HEK293T (cell line): Measurements from ENCODE around the gene CEP76.
A peak's percentile ranks its signal among the peaks of the same experiment; 100 is the strongest.

Experiments used
- CTCF ChIA-PET: fragments of 350-600 bp; formaldehyde crosslinking; extraction: SDS; loops from one replicate; lab custom pipeline; 2021; ENCODE audit warnings: antibody characterized with exemption, inconsistent platforms; lab: Yijun Ruan, JAX
- POLR2A ChIA-PET: fragments of 350-600 bp; formaldehyde crosslinking; extraction: SDS; loops from one replicate; lab custom pipeline; 2020; ENCODE audit warnings: antibody characterized with exemption, inconsistent platforms; lab: Yijun Ruan, JAX
- DNase-seq: peaks from one replicate; pipeline ENCODE4 v3.0.0; 2012; ENCODE audit warnings: mixed read lengths; ENCODE audit errors: extremely low spot score
- ARNT ChIP-seq: fragments of 450-650 bp; IDR thresholded peaks from 2 replicates; pipeline ENCODE4 v1.6.1; 2017; ENCODE audit warnings: mild to moderate bottlenecking
- BHLHE40 ChIP-seq: fragments of 450-650 bp; IDR thresholded peaks from 2 replicates; pipeline ENCODE4 v1.6.1; 2016; ENCODE audit warnings: mild to moderate bottlenecking, moderate library complexity, borderline replicate concordance
- CTBP1 ChIP-seq: fragments of 450-650 bp; IDR thresholded peaks from 2 replicates; pipeline ENCODE4 v1.6.1; 2016; ENCODE audit warnings: borderline replicate concordance
- ELF4 ChIP-seq: fragments of 450-650 bp; IDR thresholded peaks from 2 replicates; pipeline ENCODE4 v1.6.1; 2017; ENCODE audit warnings: antibody characterized with exemption
- FOXA1 ChIP-seq: fragments of 450-650 bp; IDR thresholded peaks from 2 replicates; pipeline ENCODE4 v1.6.1; 2016; ENCODE audit warnings: mild to moderate bottlenecking
- FOXK2 ChIP-seq: fragments of 450-650 bp; IDR thresholded peaks from 2 replicates; pipeline ENCODE4 v1.6.1; 2016; ENCODE audit warnings: mild to moderate bottlenecking
- FOXM1 ChIP-seq: fragments of 450-650 bp; IDR thresholded peaks from 2 replicates; pipeline ENCODE4 v1.6.1; 2017; ENCODE audit warnings: mild to moderate bottlenecking, borderline replicate concordance
- HDGF ChIP-seq: fragments of 450-650 bp; IDR thresholded peaks from 2 replicates; pipeline ENCODE4 v1.6.1; 2017; ENCODE audit warnings: antibody characterized with exemption, borderline replicate concordance
- L3MBTL2 ChIP-seq: fragments of 450-650 bp; conservative IDR thresholded peaks from 2 replicates; pipeline ENCODE4 v1.6.1; 2016; ENCODE audit warnings: mild to moderate bottlenecking
- LEF1 ChIP-seq: fragments of 450-650 bp; IDR thresholded peaks from 2 replicates; pipeline ENCODE4 v1.6.1; 2017; ENCODE audit warnings: mild to moderate bottlenecking, borderline replicate concordance
- NFRKB ChIP-seq: fragments of 450-650 bp; IDR thresholded peaks from 2 replicates; pipeline ENCODE4 v1.6.1; 2016; ENCODE audit warnings: mild to moderate bottlenecking, moderate library complexity
- PKNOX1 ChIP-seq: fragments of 450-650 bp; IDR thresholded peaks from 2 replicates; pipeline ENCODE4 v1.6.1; 2016
- SP1 ChIP-seq: fragments of 450-650 bp; IDR thresholded peaks from 2 replicates; pipeline ENCODE4 v1.6.1; 2017
- SUZ12 ChIP-seq: fragments of 450-650 bp; IDR thresholded peaks from 2 replicates; pipeline ENCODE4 v1.6.1; 2016; ENCODE audit warnings: mild to moderate bottlenecking
- TARDBP ChIP-seq: fragments of 450-650 bp; IDR thresholded peaks from 2 replicates; pipeline ENCODE4 v1.6.1; 2016
- ZNF384 ChIP-seq: fragments of 450-650 bp; IDR thresholded peaks from 2 replicates; pipeline ENCODE4 v1.6.1; 2016

CEP76 gene

GRCh38 chr18:12726774-12727550 lies 24.4 kb upstream of the CEP76 start:
- POLR2A ChIA-PET, result interaction anchor here (0.8 kb wide), 1 partner anchor 207 kb away, joined by 4 read pairs; no protein-coding TSS in a partner anchor
- peak; percentile 61 for DNase-seq
- CTCF ChIA-PET, result interaction anchor here (0.7 to 1.8 kb wide), 3 partner anchors 13 to 207 kb away, joined by 3 to 14 read pairs (median 3); no protein-coding TSS in a partner anchor
- TF ChIP-seq FOXM1, result no peak
- TF ChIP-seq L3MBTL2, result no peak
- no peak for TF ChIP-seq ZNF384
- no peak for TF ChIP-seq CTBP1
- no peak for TF ChIP-seq PKNOX1
- TF ChIP-seq NFRKB, result no peak
- no peak for TF ChIP-seq BHLHE40
- no peak for TF ChIP-seq FOXK2
- TF ChIP-seq FOXA1, result no peak
- no peak for TF ChIP-seq LEF1

GRCh38 chr18:12726331-12726730 lies 23.8 kb upstream of the CEP76 start:
- no peak for TF ChIP-seq FOXA1
- TF ChIP-seq CTBP1, result no peak
- TF ChIP-seq PKNOX1, result no peak
- no peak for DNase-seq
- ChIA-PET CTCF (interaction anchor here (0.8 to 1.8 kb wide), 3 partner anchors 11 to 208 kb away, joined by 3 to 14 read pairs (median 3); no protein-coding TSS in a partner anchor), POLR2A (no interaction called here)

GRCh38 chr18:12722731-12723130 lies 20.2 kb upstream of the CEP76 start:
- no peak for TF ChIP-seq ARNT
- TF ChIP-seq TARDBP, result no peak
- TF ChIP-seq FOXK2, result no peak
- no peak for TF ChIP-seq LEF1
- no peak for TF ChIP-seq SUZ12
- no peak for TF ChIP-seq FOXA1
- no peak for TF ChIP-seq NFRKB
- TF ChIP-seq PKNOX1, result no peak
- no peak for TF ChIP-seq L3MBTL2
- no peak for TF ChIP-seq SP1
- DNase-seq, result no peak
- ChIA-PET POLR2A (no interaction called here), CTCF (no interaction called here)

GRCh38 chr18:12721495-12722275 lies 19.2 kb upstream of the CEP76 start:
- POLR2A ChIA-PET, result no interaction called here
- CTCF ChIA-PET, result interaction anchor here (1.1 kb wide), 1 partner anchor 213 kb away, joined by 4 read pairs; no protein-coding TSS in a partner anchor
- TF ChIP-seq ELF4 (no peak), PKNOX1 (no peak), SUZ12 (no peak), BHLHE40 (no peak), FOXK2 (no peak), NFRKB (no peak), TARDBP (no peak), FOXA1 (no peak), SP1 (no peak)
- DNase-seq, result no peak

GRCh38 chr18:12711446-12711845 lies 8.9 kb upstream of the CEP76 start:
- ChIA-PET POLR2A (interaction anchor here (1.3 kb wide), 1 partner anchor 9 kb away, joined by 3 read pairs; the partner anchor contains the start of genes CEP76 and PSMG2), CTCF (no interaction called here)
- TF ChIP-seq FOXM1, result no peak
- no peak for TF ChIP-seq LEF1
- TF ChIP-seq SUZ12, result no peak
- TF ChIP-seq FOXA1, result no peak
- no peak for TF ChIP-seq NFRKB
- TF ChIP-seq FOXK2, result no peak
- TF ChIP-seq HDGF, result no peak
- no peak for TF ChIP-seq BHLHE40
- no peak for TF ChIP-seq L3MBTL2
- TF ChIP-seq ARNT, result no peak
- TF ChIP-seq CTBP1, result no peak
- DNase-seq, result no peak

GRCh38 chr18:12703664-12704063 lies 1.1 kb upstream of the CEP76 start:
- DNase-seq, result peak; percentile 10
- ChIA-PET CTCF (no interaction called here), POLR2A (no interaction called here)
- TF ChIP-seq HDGF (no peak), FOXM1 (no peak), NFRKB (no peak), PKNOX1 (no peak), SUZ12 (no peak), ARNT (no peak), TARDBP (no peak), BHLHE40 (no peak), ELF4 (no peak)
